ENCODE results near the gene COX7A1. TPM values are rescaled to one million over a fixed set of nuclear protein-coding genes. Genes with fewer than 3 reads are reported as not detected.
A peak's percentile ranks its signal among the peaks of the same experiment; 100 is the strongest.

The COX7A1 gene
- total RNA-seq, 1 experiment from 2014 or later: not detected

DNA sequence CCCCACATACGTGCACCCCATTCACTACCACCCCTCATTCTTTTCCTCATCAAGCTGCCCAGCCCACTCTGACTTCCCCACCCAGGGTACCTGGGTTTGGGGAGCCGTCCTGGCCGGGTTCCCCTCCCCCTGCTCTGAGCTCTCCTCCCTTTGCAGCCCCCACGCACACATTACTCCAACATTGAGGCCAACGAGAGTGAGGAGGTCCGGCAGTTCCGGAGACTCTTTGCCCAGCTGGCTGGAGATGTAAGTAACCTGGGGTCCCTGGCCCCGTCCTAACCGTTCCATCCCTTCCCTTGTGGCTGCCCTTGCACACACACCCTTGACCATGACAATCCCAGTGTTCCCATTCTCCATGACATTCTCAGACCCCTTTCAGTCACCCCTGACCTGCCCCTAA, 9.8 kb downstream of the COX7A1 start:
- Histone ChIP-seq H3K4me3 (ENCODE audit: low read length) (no peak overlapping the region), H3K79me2 (ENCODE audit: low read length) (peaks cover 34% of the 10 kb centered on the region), H3K4me2 (ENCODE audit: low read length) (no peak overlapping the region), H2AFZ (ENCODE audit: low read length) (no peak overlapping the region), H3K36me3 (ENCODE audit: low read depth, low read length) (peaks cover 19% of the 10 kb centered on the region), H3K9ac (ENCODE audit: low read length) (no peak overlapping the region), H3K9me3 (ENCODE audit: low read length) (no peaks in the 10 kb centered on the region), H3K9me2 (replicated peaks; ENCODE audit: low read length) (no peaks in the 10 kb centered on the region), H3K4me1 (ENCODE audit: insufficient read depth, low read length) (peaks cover 17% of the 10 kb centered on the region), H3K27ac (ENCODE audit: low read length) (no peak overlapping the region), H3F3A (ENCODE audit: low read length, unreplicated experiment) (no peaks in the 10 kb centered on the region), H4K20me1 (ENCODE audit: low read length) (peaks cover 7% of the 10 kb centered on the region; the same call in 1 of the 2 replicates), H3K27me3 (ENCODE audit: low read length) (no peaks in the 10 kb centered on the region)
- no peak for ATAC-seq
- DNase-seq: no peak
- TF ChIP-seq, protein P1, sequence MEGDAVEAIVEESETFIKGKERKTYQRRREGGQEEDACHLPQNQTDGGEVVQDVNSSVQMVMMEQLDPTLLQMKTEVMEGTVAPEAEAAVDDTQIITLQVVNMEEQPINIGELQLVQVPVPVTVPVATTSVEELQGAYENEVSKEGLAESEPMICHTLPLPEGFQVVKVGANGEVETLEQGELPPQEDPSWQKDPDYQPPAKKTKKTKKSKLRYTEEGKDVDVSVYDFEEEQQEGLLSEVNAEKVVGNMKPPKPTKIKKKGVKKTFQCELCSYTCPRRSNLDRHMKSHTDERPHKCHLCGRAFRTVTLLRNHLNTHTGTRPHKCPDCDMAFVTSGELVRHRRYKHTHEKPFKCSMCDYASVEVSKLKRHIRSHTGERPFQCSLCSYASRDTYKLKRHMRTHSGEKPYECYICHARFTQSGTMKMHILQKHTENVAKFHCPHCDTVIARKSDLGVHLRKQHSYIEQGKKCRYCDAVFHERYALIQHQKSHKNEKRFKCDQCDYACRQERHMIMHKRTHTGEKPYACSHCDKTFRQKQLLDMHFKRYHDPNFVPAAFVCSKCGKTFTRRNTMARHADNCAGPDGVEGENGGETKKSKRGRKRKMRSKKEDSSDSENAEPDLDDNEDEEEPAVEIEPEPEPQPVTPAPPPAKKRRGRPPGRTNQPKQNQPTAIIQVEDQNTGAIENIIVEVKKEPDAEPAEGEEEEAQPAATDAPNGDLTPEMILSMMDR (conservative IDR thresholded peaks at IDR 0.05; ENCODE audit: low read depth, low read length): no peak
- no peak for TF ChIP-seq EZH2 (IDR thresholded peaks at IDR 0.05; ENCODE audit: low read length, unreplicated experiment)
- TF ChIP-seq EZH2phosphoT487 (IDR thresholded peaks at IDR 0.05; ENCODE audit: borderline replicate concordance, low read length): no peak
- intact Hi-C loops (cut with micrococcal nuclease): no loop called here
- ChIA-PET CTCF (no interaction called here), POLR2A (ENCODE audit: unreplicated experiment) (no interaction called here)
- BruUV-seq (replicated peaks): no TSS peak

DNA sequence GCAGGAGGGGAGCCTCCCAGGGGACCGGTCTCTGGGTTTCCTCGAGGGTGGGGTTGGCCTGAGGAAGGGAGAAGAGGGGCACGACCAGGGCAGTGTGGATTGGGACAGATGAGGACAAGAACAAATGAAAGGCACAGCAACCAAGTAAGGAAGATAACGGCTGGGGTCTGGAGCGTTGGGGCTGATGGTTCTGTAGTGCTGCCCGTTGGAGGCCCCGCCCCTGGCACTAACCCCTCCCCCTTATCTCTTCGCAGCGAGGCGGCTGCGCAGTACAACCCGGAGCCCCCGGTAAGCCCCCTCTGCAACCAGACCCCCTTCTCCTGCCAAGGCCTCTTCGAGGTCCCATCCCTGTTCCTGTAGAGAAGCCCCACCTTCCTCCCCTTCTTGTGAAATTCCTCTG, 10.2 kb downstream of the COX7A1 start:
- no peaks in the 10 kb centered on the region for H3K27me3 ChIP-seq (ENCODE audit: low read length)
- CTCF ChIA-PET: no interaction called here
- intact Hi-C loops (cut with micrococcal nuclease): no loop called here
- no peak for DNase-seq
- H3K4me2 ChIP-seq (ENCODE audit: low read length): peak overlapping the region; percentile 94
- TF ChIP-seq EZH2 (IDR thresholded peaks at IDR 0.05; ENCODE audit: low read length, unreplicated experiment) (no peak), EZH2phosphoT487 (IDR thresholded peaks at IDR 0.05; ENCODE audit: borderline replicate concordance, low read length) (no peak)
- TF ChIP-seq, protein P1 (conservative IDR thresholded peaks at IDR 0.05; ENCODE audit: low read depth, low read length): no peak
- ATAC-seq: no peak
- POLR2A ChIA-PET (ENCODE audit: unreplicated experiment): no interaction called here
- H3K9me2 ChIP-seq (replicated peaks; ENCODE audit: low read length): no peaks in the 10 kb centered on the region
- peaks cover 17% of the 10 kb centered on the region for H3K36me3 ChIP-seq (ENCODE audit: low read depth, low read length)
- no TSS peak for BruUV-seq (replicated peaks)
- H4K20me1 ChIP-seq (ENCODE audit: low read length): peaks cover 7% of the 10 kb centered on the region; the same call in 1 of the 2 replicates
- no peak overlapping the region for H3K27ac ChIP-seq (ENCODE audit: low read length)
- H2AFZ ChIP-seq (ENCODE audit: low read length): no peak overlapping the region
- no peak overlapping the region for H3K9ac ChIP-seq (ENCODE audit: low read length)
- peaks cover 34% of the 10 kb centered on the region for H3K79me2 ChIP-seq (ENCODE audit: low read length)
- no peak overlapping the region for H3K4me3 ChIP-seq (ENCODE audit: low read length)
- H3K4me1 ChIP-seq (ENCODE audit: insufficient read depth, low read length): peaks cover 21% of the 10 kb centered on the region
- H3F3A ChIP-seq (ENCODE audit: low read length, unreplicated experiment): no peaks in the 10 kb centered on the region
- H3K9me3 ChIP-seq (ENCODE audit: low read length): no peaks in the 10 kb centered on the region

DNA sequence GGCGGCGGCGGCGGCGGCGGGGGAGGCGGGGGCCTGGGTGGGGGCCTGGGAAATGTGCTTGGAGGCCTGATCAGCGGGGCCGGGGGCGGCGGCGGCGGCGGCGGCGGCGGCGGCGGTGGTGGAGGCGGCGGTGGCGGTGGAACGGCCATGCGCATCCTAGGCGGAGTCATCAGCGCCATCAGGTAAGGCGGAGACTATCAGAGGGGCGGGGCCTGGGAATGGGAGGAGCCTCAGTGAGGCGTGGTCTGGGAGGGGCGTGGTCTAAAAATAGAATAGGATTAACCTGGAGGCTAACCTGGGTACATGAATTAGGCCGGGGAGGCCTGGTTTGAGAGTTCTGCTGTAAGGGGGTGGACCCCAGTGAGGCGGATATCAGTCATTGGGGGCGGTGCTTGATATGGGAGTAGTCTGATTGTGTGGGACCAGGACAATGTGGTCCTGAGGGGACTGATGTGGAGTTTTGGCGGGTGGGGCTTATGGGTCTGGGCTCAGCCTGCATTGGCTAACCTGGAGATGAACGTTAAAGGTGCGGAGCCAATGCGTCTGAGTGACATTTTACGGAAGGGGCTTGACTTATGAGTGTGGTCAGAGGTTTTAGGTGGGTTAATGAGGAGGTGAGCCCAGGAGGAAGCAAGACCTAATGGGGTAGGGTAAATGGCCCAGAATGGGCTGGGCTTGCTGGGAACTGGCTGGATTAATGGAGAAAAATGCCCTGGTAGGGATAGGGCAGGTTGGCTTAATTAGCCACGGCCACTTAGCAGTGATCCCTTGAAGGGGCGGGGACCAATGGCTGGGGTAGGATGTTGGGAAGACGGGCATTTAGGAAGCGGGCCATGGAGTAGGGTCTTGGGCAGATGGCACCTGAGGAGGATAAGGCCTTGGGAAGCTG, 11.0 kb downstream of the COX7A1 start:
- Histone ChIP-seq H3K4me2 (ENCODE audit: low read length) (peak overlapping the region; percentile 94), H3K9me3 (ENCODE audit: low read length) (no peaks in the 10 kb centered on the region), H2AFZ (ENCODE audit: low read length) (no peak overlapping the region), H3K27me3 (ENCODE audit: low read length) (no peaks in the 10 kb centered on the region), H3K9me2 (replicated peaks; ENCODE audit: low read length) (no peaks in the 10 kb centered on the region), H3K27ac (ENCODE audit: low read length) (peak overlapping the region; percentile 99), H3K4me1 (ENCODE audit: insufficient read depth, low read length) (peaks cover 29% of the 10 kb centered on the region), H4K20me1 (ENCODE audit: low read length) (peaks cover 7% of the 10 kb centered on the region; the same call in 1 of the 2 replicates), H3K79me2 (ENCODE audit: low read length) (peaks cover 34% of the 10 kb centered on the region), H3K9ac (ENCODE audit: low read length) (peak overlapping the region; percentile 100), H3K36me3 (ENCODE audit: low read depth, low read length) (peaks cover 16% of the 10 kb centered on the region), H3K4me3 (ENCODE audit: low read length) (peak overlapping the region; percentile 94), H3F3A (ENCODE audit: low read length, unreplicated experiment) (no peaks in the 10 kb centered on the region)
- no TSS peak for BruUV-seq (replicated peaks)
- ChIA-PET CTCF (no interaction called here), POLR2A (ENCODE audit: unreplicated experiment) (no interaction called here)
- DNase-seq (peak; percentile 88), ATAC-seq (peak; percentile 47)
- TF ChIP-seq EZH2phosphoT487 (IDR thresholded peaks at IDR 0.05; ENCODE audit: borderline replicate concordance, low read length) (no peak), EZH2 (IDR thresholded peaks at IDR 0.05; ENCODE audit: low read length, unreplicated experiment) (no peak)
- TF ChIP-seq, protein P1 (conservative IDR thresholded peaks at IDR 0.05; ENCODE audit: low read depth, low read length): no peak
- intact Hi-C loops (cut with micrococcal nuclease): loop anchor here (2.0 kb wide), 1 partner anchor 14 kb away; no protein-coding TSS in a partner anchor
